Measurements from ENCODE around the gene RBP3. TPM values are rescaled to one million over a fixed set of nuclear protein-coding genes. Genes with fewer than 3 reads are reported as not detected.
A peak's percentile ranks its signal among the peaks of the same experiment; 100 is the strongest.

Gene RBP3
- total RNA-seq, 4 donors from 2014 or later: not detected

- TF ChIP-seq POLR2A (IDR thresholded peaks at IDR 0.05) (no peak), CTCF (IDR thresholded peaks at IDR 0.05 in 4 of 5, conservative IDR thresholded peaks at IDR 0.05 in 1 of 5) (no peak)
- Histone ChIP-seq H3K4me1 (no peaks in the 10 kb centered on the region), H3K27ac (no peak overlapping the region), H3K27me3 (no peaks in the 10 kb centered on the region), H3K36me3 (no peaks in the 10 kb centered on the region), H3K9me3 (no peaks in the 10 kb centered on the region), H3K4me3 (no peak overlapping the region)
- intact Hi-C loops (cut with DNase I; ENCODE audit: low total_unique reads) (no loop called here), in situ Hi-C loops (cut with MboI; ENCODE audit: low sequenced_read_pairs in 4 of 4) (no loop called here)
- no peak for DNase-seq
- ATAC-seq: no peak
Measured at GRCh38 chr10:47337310-47337709, 10.9 kb upstream of the RBP3 start.

- no peaks in the 10 kb centered on the region for H3K36me3 ChIP-seq
- ATAC-seq: no peak
- no peaks in the 10 kb centered on the region for H3K27me3 ChIP-seq
- no peak for DNase-seq
- H3K4me3 ChIP-seq: no peak overlapping the region
- intact Hi-C loops (cut with DNase I; ENCODE audit: low total_unique reads) (no loop called here), in situ Hi-C loops (cut with MboI; ENCODE audit: low sequenced_read_pairs in 4 of 4) (no loop called here)
- no peaks in the 10 kb centered on the region for H3K9me3 ChIP-seq
- TF ChIP-seq CTCF (IDR thresholded peaks at IDR 0.05 in 4 of 5, conservative IDR thresholded peaks at IDR 0.05 in 1 of 5) (no peak), POLR2A (IDR thresholded peaks at IDR 0.05) (no peak)
- no peaks in the 10 kb centered on the region for H3K4me1 ChIP-seq
- H3K27ac ChIP-seq: no peak overlapping the region
Measured at GRCh38 chr10:47339186-47339735, 8.9 kb upstream of the RBP3 start.

GRCh38 chr10:47339759-47340607 lies 8.2 kb upstream of the RBP3 start:
- ATAC-seq: no peak
- no peak for DNase-seq

GRCh38 chr10:47340608-47341170 lies 7.5 kb upstream of the RBP3 start:
- no peaks in the 10 kb centered on the region for H3K4me1 ChIP-seq
- in situ Hi-C loops (cut with MboI; ENCODE audit: low sequenced_read_pairs in 4 of 4): no loop called here
- ATAC-seq (no peak), DNase-seq (no peak)
- H3K9me3 ChIP-seq: no peaks in the 10 kb centered on the region
- intact Hi-C loops (cut with DNase I; ENCODE audit: low total_unique reads): no loop called here
- H3K36me3 ChIP-seq: no peaks in the 10 kb centered on the region
- H3K27ac ChIP-seq: no peak overlapping the region
- no peak for TF ChIP-seq POLR2A (IDR thresholded peaks at IDR 0.05)
- peak; percentile 68 to 86 (median 72) for TF ChIP-seq CTCF (IDR thresholded peaks at IDR 0.05 in 4 of 5, conservative IDR thresholded peaks at IDR 0.05 in 1 of 5)
- no peaks in the 10 kb centered on the region for H3K27me3 ChIP-seq
- no peak overlapping the region for H3K4me3 ChIP-seq

More at GRCh38 chr10:47339759-47340607, 8.2 kb upstream of the RBP3 start:
- no peak for TF ChIP-seq POLR2A (IDR thresholded peaks at IDR 0.05)
- TF ChIP-seq CTCF (IDR thresholded peaks at IDR 0.05 in 4 of 5, conservative IDR thresholded peaks at IDR 0.05 in 1 of 5): no peak
- intact Hi-C loops (cut with DNase I; ENCODE audit: low total_unique reads): no loop called here
- Histone ChIP-seq H3K27me3 (no peaks in the 10 kb centered on the region), H3K27ac (no peak overlapping the region), H3K4me3 (no peak overlapping the region), H3K36me3 (no peaks in the 10 kb centered on the region), H3K9me3 (no peaks in the 10 kb centered on the region), H3K4me1 (no peaks in the 10 kb centered on the region)
- in situ Hi-C loops (cut with MboI; ENCODE audit: low sequenced_read_pairs in 4 of 4): no loop called here

All from gastrocnemius medialis (tissue), 4 donors.